ENCODE measurements around the gene NUP210L.
"Not testable (repeated sequence)": the region's sequence is repeated elsewhere in the genome, so short reads cannot be mapped to it uniquely, and the experiment has no call there.

NUP210L gene

GRCh38 chr1:154167461-154167860 lies 12.6 kb upstream of the NUP210L start:
- no peak for DNase-seq

DNA sequence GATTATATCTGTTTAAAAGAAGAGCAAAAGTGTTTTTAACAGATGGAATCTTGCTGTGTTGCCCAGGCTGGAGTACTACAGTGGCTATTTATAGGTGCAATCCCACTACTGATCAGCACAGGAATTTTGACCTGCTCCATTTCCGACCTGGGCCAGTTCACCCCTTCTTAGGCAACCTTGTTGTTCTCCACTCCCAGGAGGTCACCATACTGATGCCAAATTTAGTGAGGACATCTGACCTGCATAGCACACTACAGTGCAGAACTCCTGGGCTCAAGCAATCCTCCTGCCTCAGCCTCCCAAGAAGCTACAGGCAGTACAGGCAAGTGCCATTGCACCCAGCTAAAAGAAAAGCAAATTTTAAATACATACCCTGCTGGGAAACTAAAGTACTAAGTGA lies 11.3 kb upstream of the NUP210L start:
- DNase-seq: no peak

- no peak for DNase-seq
Observed at GRCh38 chr1:154159554-154159953, 4.7 kb upstream of the NUP210L start.

DNA sequence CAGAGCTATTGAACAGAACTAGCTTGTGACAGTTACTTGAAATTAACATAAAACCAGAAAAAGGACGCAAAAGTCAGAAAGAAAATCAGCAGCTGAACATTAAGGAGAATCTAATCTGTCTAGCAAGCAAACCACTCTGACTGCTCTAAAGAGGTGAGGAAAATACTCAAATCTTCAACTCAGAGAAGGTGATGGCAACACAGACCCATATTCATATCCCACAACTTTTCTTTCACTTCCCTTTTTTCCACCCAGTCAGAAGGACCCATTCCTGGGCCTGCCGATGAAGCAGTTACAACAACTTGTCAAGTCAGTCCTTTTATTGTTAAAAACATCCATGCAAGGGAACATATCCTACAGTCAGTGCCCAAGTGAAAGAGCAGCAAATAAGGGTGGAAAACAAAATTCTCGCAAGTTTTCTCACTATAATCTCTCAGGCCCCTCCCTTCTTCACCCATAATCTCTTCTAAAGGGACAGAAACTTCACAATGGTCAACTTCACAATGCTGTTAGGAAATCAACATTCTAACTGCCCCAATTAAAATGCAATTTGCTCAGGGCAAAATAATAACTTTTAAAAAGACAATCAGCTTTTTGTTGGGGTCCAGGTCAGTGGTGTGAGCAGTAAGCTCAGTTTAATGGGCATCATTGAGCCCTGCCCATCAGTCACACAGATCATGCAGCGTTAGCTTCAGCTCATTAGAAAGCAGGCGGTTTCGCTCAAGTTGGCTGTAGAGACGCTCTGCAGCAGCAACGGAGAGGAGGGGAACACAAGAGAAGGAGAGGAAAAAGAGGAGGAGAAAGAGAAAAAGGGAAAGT lies 3.6 kb upstream of the NUP210L start:
- DNase-seq: no peak

DNA sequence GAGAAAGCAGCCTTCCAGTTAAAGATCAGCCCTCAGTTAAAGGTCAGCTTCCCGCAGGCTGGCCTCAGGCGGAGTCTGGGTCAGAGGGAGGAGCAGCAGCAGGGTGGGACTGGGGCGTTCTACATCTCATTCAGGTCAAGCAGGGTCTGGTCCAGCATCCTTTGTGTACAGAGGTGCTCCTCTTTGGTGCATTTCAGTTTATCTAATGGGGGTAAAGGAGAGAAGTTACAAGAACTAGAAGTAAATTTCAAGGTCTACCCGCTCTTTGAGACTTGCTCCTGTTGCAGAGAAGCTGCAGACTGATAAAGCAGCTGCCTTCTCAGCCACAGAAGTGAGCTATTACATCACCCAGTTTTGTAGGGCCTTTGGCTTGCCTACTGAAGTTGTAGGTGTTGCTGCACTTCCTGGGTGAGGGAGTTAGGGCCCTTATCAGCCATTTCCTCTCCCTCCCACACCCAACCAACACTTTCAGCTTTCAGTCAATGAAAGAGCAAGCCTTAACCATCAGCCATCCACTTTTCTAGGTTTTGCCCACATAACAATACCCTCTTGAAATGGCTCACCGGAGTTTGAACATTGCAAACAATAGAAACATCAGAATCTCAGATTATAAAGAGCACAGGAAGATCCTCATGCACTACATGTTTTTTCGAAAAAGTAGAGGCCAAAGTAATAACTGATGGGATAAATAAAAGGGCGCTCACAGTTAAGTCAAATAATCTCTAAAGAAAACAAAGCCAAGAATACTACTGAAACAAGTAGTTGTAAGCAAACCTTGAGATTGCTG lies 2.8 kb upstream of the NUP210L start:
- DNase-seq: no peak

GRCh38 chr1:154155251-154155650 lies 378 bp upstream of the NUP210L start:
- DNase-seq: peak; percentile 34

GRCh38 chr1:154154053-154154452 lies 820 bp downstream of the NUP210L start:
- no peak for DNase-seq

DNA sequence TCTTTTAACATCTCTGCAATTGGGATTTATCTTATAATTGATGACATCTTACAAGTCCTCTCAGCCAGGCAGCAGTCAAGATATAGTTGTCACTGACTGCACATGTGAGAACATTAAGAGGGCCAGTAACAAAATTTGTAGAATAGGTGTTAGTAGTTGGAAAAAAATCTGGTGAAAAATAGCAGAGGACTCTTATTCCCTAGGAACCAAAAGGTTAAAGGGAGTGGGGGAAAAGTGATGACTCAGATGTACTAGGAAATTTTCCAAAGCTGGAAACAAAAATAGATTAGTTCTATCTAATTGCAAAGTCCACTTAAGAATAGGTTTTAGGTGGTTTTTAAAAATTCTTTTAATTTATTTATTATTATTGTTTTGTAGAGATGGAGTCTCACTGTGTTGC lies 3.6 kb downstream of the NUP210L start:
- DNase-seq: no peak

- no peak for DNase-seq
Observed at GRCh38 chr1:154148807-154149206, 6.1 kb downstream of the NUP210L start.

- not testable (repeated sequence) for DNase-seq
Observed at GRCh38 chr1:154147505-154147904, 7.4 kb downstream of the NUP210L start.

DNA sequence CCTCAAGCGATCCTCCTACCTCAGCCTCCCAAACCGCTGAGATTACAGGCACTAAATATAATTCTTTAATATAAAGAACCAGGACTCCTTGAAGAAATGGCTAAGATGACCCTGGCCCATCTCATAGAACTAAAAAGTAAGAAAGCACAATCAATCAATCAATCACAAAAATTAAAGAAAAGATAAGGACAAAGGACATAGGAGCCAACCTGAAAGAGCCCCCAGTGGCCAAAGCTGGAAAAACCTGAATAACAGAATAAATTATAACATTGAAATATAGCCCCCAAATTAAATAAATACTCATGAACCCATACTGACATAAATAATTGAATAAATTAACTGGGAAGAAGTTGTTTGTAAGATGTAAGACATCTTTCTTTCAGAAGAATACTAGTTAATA lies 8.9 kb downstream of the NUP210L start:
- no peak for DNase-seq

DNA sequence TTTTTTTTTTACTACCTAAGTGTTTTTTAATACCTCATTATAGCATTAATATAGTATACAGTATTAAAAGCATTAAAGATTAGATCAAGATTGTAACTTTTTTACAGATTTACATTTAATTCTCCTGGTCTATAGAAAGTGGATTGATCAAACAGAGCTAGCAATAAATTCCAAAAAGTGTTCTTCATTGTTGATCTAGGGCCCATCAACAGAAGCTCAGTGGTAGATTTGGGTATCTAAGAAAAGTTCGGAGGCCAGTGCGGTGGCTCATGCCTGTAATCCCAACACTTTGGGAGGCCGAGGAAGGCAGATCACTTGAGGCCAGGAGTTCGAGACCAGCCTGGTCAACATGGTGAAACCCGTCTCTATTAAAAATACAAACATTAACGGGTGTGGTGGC lies 12.5 kb downstream of the NUP210L start:
- DNase-seq: no peak

GRCh38 chr1:154141240-154141639 lies 13.6 kb downstream of the NUP210L start:
- DNase-seq: no peak

GRCh38 chr1:154137888-154138287 lies 17.0 kb downstream of the NUP210L start:
- no peak for DNase-seq

DNA sequence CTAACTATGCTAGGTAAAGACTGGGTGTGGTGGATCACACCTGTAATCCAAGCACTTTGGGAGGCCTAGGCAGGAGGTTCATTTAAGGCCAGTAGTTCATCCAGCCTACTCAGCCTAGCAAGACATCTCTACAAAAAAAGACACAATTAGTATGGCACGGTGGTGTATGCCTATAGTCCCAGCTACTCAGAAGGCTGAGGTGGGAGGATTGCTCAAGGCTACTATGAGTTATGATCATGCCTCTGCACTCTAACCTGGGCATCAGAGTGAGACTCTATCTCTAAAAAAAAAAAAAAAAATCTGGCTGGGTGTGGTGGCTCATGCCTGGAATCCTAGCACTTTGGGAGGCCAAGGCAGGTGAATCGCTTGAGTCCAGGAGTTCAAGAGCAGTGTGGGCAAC lies 21.6 kb downstream of the NUP210L start:
- DNase-seq: no peak

DNA sequence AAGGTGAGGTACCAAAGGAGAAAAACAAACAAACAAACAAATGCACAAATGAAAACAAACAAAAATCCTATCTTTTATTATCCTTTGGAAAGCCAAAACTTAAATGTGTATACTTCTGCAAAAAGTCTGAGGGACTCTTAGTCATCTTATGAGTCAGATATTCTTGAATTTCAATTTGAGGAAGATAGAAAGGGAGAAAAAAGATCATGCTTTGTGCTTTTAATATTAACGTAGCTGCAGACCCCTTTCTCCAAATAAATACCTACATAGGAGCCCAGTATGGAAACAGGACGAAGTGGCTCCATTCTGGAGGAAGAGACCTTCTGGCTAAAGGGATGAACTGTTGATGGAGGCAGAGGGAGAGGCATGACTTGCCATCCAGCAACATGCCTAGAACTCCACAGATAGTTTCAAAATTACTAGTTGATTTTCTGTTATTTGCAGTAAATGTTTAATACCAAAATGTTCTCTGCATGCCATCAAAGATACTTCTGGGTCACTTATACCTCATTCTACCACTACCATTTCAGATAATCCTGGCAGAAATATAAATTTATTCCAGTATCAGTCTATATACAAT lies 25.4 kb downstream of the NUP210L start:
- no peak for DNase-seq

- not testable (repeated sequence) for DNase-seq
Observed at GRCh38 chr1:154123205-154123604, 31.7 kb downstream of the NUP210L start.

- no peak for DNase-seq
Observed at GRCh38 chr1:154117642-154118041, 37.2 kb downstream of the NUP210L start.

GRCh38 chr1:154115180-154115579 lies 39.7 kb downstream of the NUP210L start:
- DNase-seq: no peak

GRCh38 chr1:154104433-154105082 lies 50.3 kb downstream of the NUP210L start:
- no peak for DNase-seq

- not testable (repeated sequence) for DNase-seq
Observed at GRCh38 chr1:154100141-154100540, 54.7 kb downstream of the NUP210L start.

DNA sequence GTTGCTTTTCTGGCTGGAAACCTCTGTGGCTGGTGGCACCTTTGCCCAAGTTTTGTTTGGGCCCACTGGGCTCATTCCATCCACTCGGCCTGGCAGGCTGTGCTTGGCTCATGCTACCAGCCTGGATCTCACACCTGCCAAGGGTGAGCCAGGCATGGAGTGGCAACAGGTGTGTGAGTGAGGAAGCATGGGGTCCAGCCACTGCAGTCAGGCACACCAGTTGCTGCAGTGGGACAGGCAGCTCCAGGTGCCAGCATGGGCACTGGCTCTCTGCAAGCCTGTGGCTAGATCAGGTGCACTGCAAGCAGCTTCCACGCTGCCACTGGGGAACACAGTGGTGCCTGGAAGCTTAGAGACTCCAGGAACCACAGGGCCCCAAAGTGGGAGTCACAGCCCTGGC lies 57.0 kb downstream of the NUP210L start:
- DNase-seq: no peak

DNA sequence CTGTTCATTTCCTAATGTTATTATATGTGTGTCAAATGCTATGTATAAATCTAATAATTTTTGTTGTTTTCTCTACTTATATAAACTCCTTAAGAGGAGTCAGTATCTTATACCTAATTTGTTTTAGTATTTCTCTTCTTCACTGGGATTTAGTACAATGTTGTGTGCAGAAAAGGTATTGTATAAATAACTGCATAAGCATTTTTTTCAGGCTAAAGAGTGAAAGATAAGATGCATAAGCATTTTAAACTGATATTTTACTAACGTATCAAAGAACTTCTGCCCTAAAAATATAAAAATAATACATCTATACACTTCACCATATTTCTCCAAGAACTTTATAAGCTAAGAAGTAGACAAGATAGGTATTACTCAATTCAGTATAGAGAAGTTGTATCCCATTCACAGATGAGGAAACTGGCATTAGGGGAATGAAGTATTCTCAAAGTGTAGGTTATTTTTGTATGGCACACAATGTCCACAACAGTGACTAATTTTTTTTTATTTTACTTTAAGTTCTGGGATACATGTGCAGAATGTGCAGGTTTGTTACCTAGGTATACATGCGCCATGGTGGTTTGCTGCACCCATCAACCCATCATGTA lies 59.3 kb downstream of the NUP210L start:
- DNase-seq: no peak
